Spleen (tissue), 11 donors: ENCODE data around the gene GNAI2. TPM values are rescaled to one million over a fixed set of nuclear protein-coding genes. Genes with fewer than 3 reads are reported as not detected.

Source experiments
- DNase-seq: peaks from one replicate; pipeline ENCODE4 v3.0.0-alpha.2; 2020
- H3K27ac ChIP-seq, 8 donors: fragments of 200-600 bp; sonication (generic) in 7 of 8; 1 replicate in 4 of 8; 2 replicates in 4 of 8; pipeline versions ENCODE4 v1.5.0 to v1.8.0; 2016 to 2021; ENCODE audit warnings: inconsistent platforms in 4 of 8, mild to moderate bottlenecking in 4 of 8, moderate library complexity in 1 of 8
- H3K27me3 ChIP-seq, 7 donors: fragments of 200-600 bp; sonication (generic) in 6 of 7; replicated peaks in 1 of 7; 1 replicate in 4 of 7; 2 replicates in 3 of 7; pipeline versions ENCODE4 v1.5.0 to v1.8.0; 2016 to 2021; ENCODE audit warnings: inconsistent platforms in 3 of 7, mild to moderate bottlenecking in 1 of 7
- H3K36me3 ChIP-seq, 6 donors: fragments of 200-600 bp; sonication (generic) in 5 of 6; 1 replicate in 4 of 6; 2 replicates in 2 of 6; pipeline versions ENCODE4 v1.5.0 to v1.8.0; 2016 to 2021; ENCODE audit warnings: inconsistent platforms in 2 of 6
- H3K4me1 ChIP-seq, 6 donors: fragments of 200-600 bp; sonication (generic) in 5 of 6; 1 replicate in 3 of 6; 2 replicates in 3 of 6; pipeline versions ENCODE4 v1.5.0 to v1.8.0; 2016 to 2021; ENCODE audit warnings: inconsistent platforms in 3 of 6
- H3K4me3 ChIP-seq, 8 donors: fragments of 200-600 bp; sonication (generic) in 7 of 8; 1 replicate in 4 of 8; 2 replicates in 4 of 8; pipeline versions ENCODE4 v1.5.0 to v1.8.0; 2016 to 2021; ENCODE audit warnings: inconsistent platforms in 4 of 8, mild to moderate bottlenecking in 4 of 8, moderate library complexity in 2 of 8
- H3K9me3 ChIP-seq, 8 donors: fragments of 200-600 bp; sonication (generic) in 7 of 8; 1 replicate in 4 of 8; 2 replicates in 4 of 8; pipeline versions ENCODE4 v1.5.0 to v1.8.0; 2016 to 2021; ENCODE audit warnings: inconsistent platforms in 4 of 8
- CTCF ChIP-seq, 11 experiments: fragments of 200-600 bp in 7 of 11; fragments of 450-650 bp in 4 of 11; sonication (generic) in 4 of 11; IDR thresholded peaks in 8 of 11; conservative IDR thresholded peaks in 3 of 11; 1 replicate in 7 of 11; 2 replicates in 4 of 11; pipeline versions ENCODE4 v1.4.0 to v1.8.0; 2016 to 2021; ENCODE audit warnings: antibody characterized with exemption in 11 of 11, inconsistent platforms in 4 of 11, mild to moderate bottlenecking in 1 of 11
- POLR2A ChIP-seq, 3 donors: fragments of 450-650 bp; IDR thresholded peaks; one replicate each; pipeline ENCODE4 v1.5.1; 2017; ENCODE audit warnings: antibody characterized with exemption in 3 of 3, mild to moderate bottlenecking in 1 of 3
- POLR2AphosphoS5 ChIP-seq, 3 donors: sonication (generic); formaldehyde crosslinking; IDR thresholded peaks; one replicate each; pipeline ENCODE4 v1.5.1; 2017; ENCODE audit warnings: antibody characterized with exemption in 3 of 3
- WGBS, 5 donors: extraction: QIAGEN DNeasy Blood & Tissue Kit in 3 of 5; methylation state at CpG; one replicate each; pipeline versions ENCODE4 v1.1.5 to v1.1.7; 2013 to 2018; 5-methylcytosine and 5-hydroxymethylcytosine counted together
- intact Hi-C: fragments of 100-400 bp; cut with DNase I; formaldehyde crosslinking; loops from one replicate; pipeline ENCODE4 v1.15.0; 2023; ENCODE audit warnings: low total_unique reads
- polyA plus RNA-seq, 3 donors: library from polyadenylated mRNA; stranded (reverse); fragments of 200-250 nt; gene quantifications; one replicate each; pipeline ENCODE4 v1.2.1, GENCODE V29; 2013
- total RNA-seq, 7 donors: library from RNA; depleted of rRNA in 3 of 7; stranded (reverse); fragments of >200 nt in 3 of 7; fragmentation: NEBNext Ultra II Directional in 4 of 7; extraction: Animal tissue kit (Norgen Biotek cat#: 25700) in 4 of 7; gene quantifications; one replicate each; pipeline versions ENCODE4 v1.1.0 to v1.2.1, GENCODE V29; 2016 to 2021
- donor health status: healthy with polysubstance abuse.
- donor health status: DM: no; HTN: no; CAD: no; lungs with moderate emphysema.
- donor health status: DM: no; HTN: no; CAD: no.
- donor health status: Bipolar disorder and iron deficiency.
- donor health status: healthy.
- donor health status: DM: no; HTN: no; CAD: no.
- donor health status: DM: yes; HTN: yes; CAD: no.

Gene GNAI2
- total and polyA plus RNA-seq, 10 donors = 147 to 466 (median 360) TPM

DNA sequence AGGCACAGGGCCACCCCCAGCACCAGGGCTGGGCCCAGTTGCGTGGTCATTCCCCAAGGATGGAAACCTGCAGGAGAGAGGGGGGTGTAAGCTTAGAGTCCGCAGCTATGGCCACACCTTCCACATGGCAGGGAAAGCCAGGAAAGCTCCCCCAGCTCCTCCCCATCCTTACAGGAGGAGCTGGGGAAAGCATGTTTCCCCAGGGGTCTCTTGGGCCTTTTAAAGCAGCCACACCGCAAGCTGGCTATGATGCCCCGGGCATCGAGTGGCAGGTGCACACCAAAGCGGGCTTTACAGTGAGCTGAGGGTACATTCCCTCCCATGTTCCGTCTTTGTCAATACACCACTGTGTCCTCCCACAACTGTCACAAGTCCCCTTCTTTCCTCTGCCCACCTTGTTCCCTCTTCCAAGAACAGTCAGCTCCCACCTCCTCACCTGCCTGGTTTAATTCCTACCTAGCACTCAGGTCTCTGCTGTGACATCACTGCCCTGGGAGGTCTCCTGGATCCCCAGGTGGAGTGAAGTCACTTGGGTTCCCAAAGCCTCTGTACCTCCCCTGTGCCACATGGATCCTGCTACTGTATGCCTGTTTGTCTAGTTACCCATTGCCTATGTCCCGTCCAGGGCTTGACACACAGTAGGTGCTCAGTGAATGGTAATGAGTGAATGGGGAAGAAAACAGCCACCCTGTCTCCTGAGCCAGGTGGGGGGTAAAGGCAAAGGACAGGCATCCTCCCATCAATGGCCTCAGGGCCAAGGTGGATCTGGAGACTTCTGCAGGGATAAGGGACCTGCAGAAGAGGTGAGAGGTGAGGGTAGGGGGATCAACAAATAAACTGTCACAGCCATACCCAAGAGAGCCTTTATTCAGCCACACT lies 59.8 kb downstream of the GNAI2 start:
- TF ChIP-seq POLR2A (IDR thresholded peaks at IDR 0.05) = no peak
- no peak for TF ChIP-seq CTCF (IDR thresholded peaks at IDR 0.05 in 8 of 11, conservative IDR thresholded peaks at IDR 0.05 in 3 of 11)
- TF ChIP-seq POLR2AphosphoS5 (IDR thresholded peaks at IDR 0.05) = no peak
- peaks cover 33 to 61% (median 49%) of the 10 kb centered on the region in 6 donors for H3K4me1 ChIP-seq
- H3K9me3 ChIP-seq = no peaks in the 10 kb centered on the region
- intact Hi-C loops = no loop called here
- DNase-seq = no peak
- 91 to 95% (median 91%) methylated on average over 8 of the region's 8 CpGs for WGBS, 5 donors
- no peak overlapping the region for H3K27ac ChIP-seq
- no peaks in the 10 kb centered on the region for H3K27me3 ChIP-seq
- H3K36me3 ChIP-seq = peaks cover 0 to 10% (median 0%) of the 10 kb centered on the region in 6 donors
- no peak overlapping the region for H3K4me3 ChIP-seq

- 90 to 97% (median 95%) methylated on average over 5 to 18 of the region's 18 CpGs for WGBS, 5 donors
- DNase-seq = no peak
- TF ChIP-seq CTCF (IDR thresholded peaks at IDR 0.05 in 8 of 11, conservative IDR thresholded peaks at IDR 0.05 in 3 of 11) (no peak), POLR2AphosphoS5 (IDR thresholded peaks at IDR 0.05) (peak in 1 of 3 donors; percentile 55)
- intact Hi-C loops = no loop called here
- Histone ChIP-seq H3K4me3 (no peak overlapping the region), H3K27ac (peak overlapping the region in 2 of 8 donors; percentile 96 to 98), H3K9me3 (no peaks in the 10 kb centered on the region), H3K4me1 (peaks cover 23 to 60% (median 45%) of the 10 kb centered on the region in 6 donors), H3K36me3 (peaks cover 0 to 10% (median 0%) of the 10 kb centered on the region in 6 donors), H3K27me3 (no peaks in the 10 kb centered on the region)
These were observed 60.8 kb downstream of the GNAI2 start for GRCh38 chr3:50296721-50297383.

DNA sequence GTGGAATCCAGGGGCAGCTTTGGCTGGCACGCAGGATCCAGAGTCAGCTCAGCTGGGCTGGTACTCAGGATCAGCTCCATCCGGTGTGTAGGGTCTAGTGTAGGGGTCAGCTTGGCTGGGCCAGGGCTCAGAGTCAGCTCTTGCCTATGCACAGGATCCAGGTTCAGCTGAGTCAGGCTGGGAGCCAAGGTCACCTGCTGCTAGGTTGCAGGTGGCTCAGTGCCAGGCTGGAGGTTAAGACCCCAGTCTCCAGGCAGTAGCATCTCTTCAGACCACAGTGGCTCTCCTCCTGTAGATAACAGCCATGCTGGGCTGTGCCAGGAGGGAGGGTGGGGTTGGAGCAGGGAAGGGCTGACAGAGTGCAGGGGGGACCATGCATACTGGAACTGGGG lies 61.4 kb downstream of the GNAI2 start:
- intact Hi-C loops = no loop called here
- H3K4me1 ChIP-seq = peaks cover 23 to 61% (median 44%) of the 10 kb centered on the region in 6 donors
- H3K27ac ChIP-seq = peak overlapping the region in 4 of 8 donors; percentile 90 to 98 (median 96)
- no peaks in the 10 kb centered on the region for H3K27me3 ChIP-seq
- TF ChIP-seq CTCF (IDR thresholded peaks at IDR 0.05 in 8 of 11, conservative IDR thresholded peaks at IDR 0.05 in 3 of 11) (no peak), POLR2A (IDR thresholded peaks at IDR 0.05) (no peak), POLR2AphosphoS5 (IDR thresholded peaks at IDR 0.05) (no peak)
- peak overlapping the region in 1 of 8 donors; percentile 90 for H3K4me3 ChIP-seq
- no peaks in the 10 kb centered on the region for H3K9me3 ChIP-seq
- DNase-seq = peak; percentile 81
- 80 to 93% (median 85%) methylated on average over 1 to 2 of the region's 2 CpGs; no CpG with 5 or more reads in 1 of the 5 donors for WGBS, 5 donors
- H3K36me3 ChIP-seq = peaks cover 0 to 10% (median 0%) of the 10 kb centered on the region in 6 donors
